ENCODE data around the gene CCL4L2.
"Not testable (repeated sequence)": the region's sequence is repeated elsewhere in the genome, so short reads cannot be mapped to it uniquely, and the experiment has no call there.

DNA sequence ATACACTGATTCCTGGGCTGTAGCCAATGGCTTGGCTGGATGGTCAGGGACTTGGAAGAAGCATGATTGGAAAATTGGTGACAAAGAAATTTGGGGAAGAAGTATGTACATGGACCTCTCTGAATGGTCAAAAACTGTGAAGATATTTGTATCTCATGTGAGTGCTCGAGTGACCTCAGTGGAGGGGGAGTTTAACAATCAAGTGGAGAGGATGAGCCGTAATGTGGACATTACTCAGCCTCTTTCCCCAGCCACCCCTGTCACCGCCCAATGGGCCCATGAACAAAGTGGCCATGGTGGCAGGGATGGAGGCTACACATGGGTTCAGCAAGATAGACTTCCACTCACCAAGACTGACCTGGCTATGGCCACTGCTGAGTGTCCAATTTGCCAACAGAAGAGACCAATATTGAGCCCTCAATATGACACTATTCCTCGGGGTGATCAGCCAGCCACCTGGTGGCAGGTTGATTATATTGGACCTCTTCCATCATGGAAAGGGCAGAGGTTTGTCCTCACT is 10.8 kb downstream of the CCL4L2 start:
- TF ChIP-seq, protein P1, sequence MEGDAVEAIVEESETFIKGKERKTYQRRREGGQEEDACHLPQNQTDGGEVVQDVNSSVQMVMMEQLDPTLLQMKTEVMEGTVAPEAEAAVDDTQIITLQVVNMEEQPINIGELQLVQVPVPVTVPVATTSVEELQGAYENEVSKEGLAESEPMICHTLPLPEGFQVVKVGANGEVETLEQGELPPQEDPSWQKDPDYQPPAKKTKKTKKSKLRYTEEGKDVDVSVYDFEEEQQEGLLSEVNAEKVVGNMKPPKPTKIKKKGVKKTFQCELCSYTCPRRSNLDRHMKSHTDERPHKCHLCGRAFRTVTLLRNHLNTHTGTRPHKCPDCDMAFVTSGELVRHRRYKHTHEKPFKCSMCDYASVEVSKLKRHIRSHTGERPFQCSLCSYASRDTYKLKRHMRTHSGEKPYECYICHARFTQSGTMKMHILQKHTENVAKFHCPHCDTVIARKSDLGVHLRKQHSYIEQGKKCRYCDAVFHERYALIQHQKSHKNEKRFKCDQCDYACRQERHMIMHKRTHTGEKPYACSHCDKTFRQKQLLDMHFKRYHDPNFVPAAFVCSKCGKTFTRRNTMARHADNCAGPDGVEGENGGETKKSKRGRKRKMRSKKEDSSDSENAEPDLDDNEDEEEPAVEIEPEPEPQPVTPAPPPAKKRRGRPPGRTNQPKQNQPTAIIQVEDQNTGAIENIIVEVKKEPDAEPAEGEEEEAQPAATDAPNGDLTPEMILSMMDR (IDR thresholded peaks at IDR 0.05), result not testable (repeated sequence)
- TF ChIP-seq POLR2A (IDR thresholded peaks at IDR 0.05), result not testable (repeated sequence)

Measured in breast epithelium (tissue), 3 donors.